ENCODE results near the gene MCEMP1. TPM values are rescaled to one million over a fixed set of nuclear protein-coding genes. Genes with fewer than 3 reads are reported as not detected.
A peak's percentile ranks its signal among the peaks of the same experiment; 100 is the strongest.

Gene MCEMP1
- total and polyA plus RNA-seq, 2 of the 13 experiments (the other 11 are each of a cell fraction or from before 2014, with no cell fraction given), result not detected

DNA sequence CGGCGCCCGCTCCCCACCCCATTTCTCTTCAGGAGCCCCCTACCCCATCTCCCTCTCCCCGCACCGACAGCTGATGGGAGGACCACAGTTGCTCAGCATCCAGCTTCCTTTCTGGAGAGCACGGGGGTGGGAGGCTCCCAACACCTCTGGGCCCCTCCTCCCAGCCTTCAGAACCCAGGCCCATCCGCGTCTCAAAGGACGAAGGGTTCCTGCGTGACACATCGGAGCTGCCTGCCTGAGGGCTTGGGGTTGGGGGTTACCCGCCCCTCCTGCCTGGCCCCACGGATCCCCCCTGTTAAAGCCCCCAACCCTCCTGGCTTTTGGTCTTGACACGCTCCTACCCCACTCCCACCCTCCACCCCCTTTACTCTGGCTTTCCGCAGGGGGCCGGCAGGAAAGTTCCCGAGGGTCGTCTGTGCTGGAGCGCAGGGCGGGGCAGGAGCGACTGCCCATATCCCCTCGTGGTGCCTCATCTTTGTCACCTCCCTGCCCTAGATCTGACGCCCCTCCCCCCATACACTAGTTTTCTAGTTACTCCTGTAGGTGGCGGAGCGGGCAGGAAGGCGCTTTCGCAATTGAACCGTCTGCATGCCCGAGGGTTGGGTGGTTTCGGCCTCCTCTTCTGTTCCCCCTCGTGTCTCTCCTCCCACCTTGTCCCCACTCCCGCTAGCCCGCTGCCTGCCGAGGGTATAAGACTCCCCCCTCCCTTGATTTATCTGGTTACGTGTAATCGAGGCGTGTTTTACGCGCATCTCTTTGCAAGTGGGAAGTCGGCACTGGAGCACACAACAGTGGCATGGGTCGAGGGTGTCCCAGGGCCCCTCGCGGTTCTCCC lies 4.7 kb downstream of the MCEMP1 start:
- ATAC-seq (peak; percentile 45), FAIRE-seq (peak; percentile 32), DNase-seq (ENCODE audit: low spot score) (peak; percentile 77)
- Histone ChIP-seq H3K9me3 (ENCODE audit: low read length) (no peaks in the 10 kb centered on the region), H3K27me3 (ENCODE audit: control insufficient read depth in 1 of 2, insufficient read depth in 2 of 2, low read length in 2 of 2) (peaks cover 2 to 13% of the 10 kb centered on the region in 2 experiments; a peak in 2 of 5 replicates), H3K4me3 (replicated peaks in 1 of 3; ENCODE audit: insufficient read depth in 1 of 3, low read depth in 2 of 3, low read length in 3 of 3) (peak overlapping the region; percentile 85 to 99 (median 97)), H3K4me2 (ENCODE audit: low read depth, low read length) (peak overlapping the region; percentile 80), H4K20me1 (ENCODE audit: insufficient read depth, low read length) (no peaks in the 10 kb centered on the region), H3K9ac (ENCODE audit: insufficient read depth, low read depth, low read length) (peak overlapping the region; percentile 88), H3K27ac (ENCODE audit: extremely low read length, insufficient read depth, low read length) (peak overlapping the region; percentile 57), H3K4me1 (ENCODE audit: insufficient read depth, low read length) (peaks cover 36% of the 10 kb centered on the region), H2AFZ (ENCODE audit: low read length) (no peak overlapping the region), H3K79me2 (ENCODE audit: insufficient read depth, low read length) (peaks cover 5% of the 10 kb centered on the region), H3K36me3 (replicated peaks in 1 of 2; ENCODE audit: control insufficient read depth in 1 of 2, insufficient read depth in 2 of 2, low read length in 2 of 2) (0 out of 5 replicates have a peak, but pooled peaks cover 0 to 2% of the 10 kb centered on the region in 2 experiments)
- no TSS peak for BruUV-seq (replicated peaks)
- in situ Hi-C loops (cut with HindIII; ENCODE audit: extremely low pct_ligation_motif_present, low pct_unique_long_range_greater_than_20kb) (loop anchor here (5.0 to 10.0 kb wide), 2 partner anchors 113 to 119 kb away; no protein-coding TSS in a partner anchor), intact Hi-C loops (cut with micrococcal nuclease; ENCODE audit: unreplicated experiment) (loop anchor here (1.0 to 2.0 kb wide), 2 partner anchors 29 to 117 kb away; no protein-coding TSS in a partner anchor)
- ChIA-PET CTCF (ENCODE audit: low intra/inter-chr PET ratio, low total read pairs) (interaction anchor here (2.8 to 3.1 kb wide), 2 partner anchors 30 to 113 kb away, joined by 13 to 34 read pairs; no protein-coding TSS in a partner anchor), POLR2A (interaction anchor here (1.2 kb wide), 1 partner anchor 44 kb away, joined by 4 read pairs; no protein-coding TSS in a partner anchor)
- WGBS (ENCODE audit: low lambda C conversion rate), result 41% methylated on average over 33 of the region's 43 CpGs
- no peak for TF ChIP-seq ZNF790 (CRISPR knock-in tag; IDR thresholded peaks at IDR 0.05; ENCODE audit: borderline replicate concordance)
- no peak for TF ChIP-seq SRSF9 (IDR thresholded peaks at IDR 0.05; ENCODE audit: borderline replicate concordance, insufficient read depth, low read depth, low read length, poor library complexity, severe bottlenecking)
- TF ChIP-seq, protein P1, sequence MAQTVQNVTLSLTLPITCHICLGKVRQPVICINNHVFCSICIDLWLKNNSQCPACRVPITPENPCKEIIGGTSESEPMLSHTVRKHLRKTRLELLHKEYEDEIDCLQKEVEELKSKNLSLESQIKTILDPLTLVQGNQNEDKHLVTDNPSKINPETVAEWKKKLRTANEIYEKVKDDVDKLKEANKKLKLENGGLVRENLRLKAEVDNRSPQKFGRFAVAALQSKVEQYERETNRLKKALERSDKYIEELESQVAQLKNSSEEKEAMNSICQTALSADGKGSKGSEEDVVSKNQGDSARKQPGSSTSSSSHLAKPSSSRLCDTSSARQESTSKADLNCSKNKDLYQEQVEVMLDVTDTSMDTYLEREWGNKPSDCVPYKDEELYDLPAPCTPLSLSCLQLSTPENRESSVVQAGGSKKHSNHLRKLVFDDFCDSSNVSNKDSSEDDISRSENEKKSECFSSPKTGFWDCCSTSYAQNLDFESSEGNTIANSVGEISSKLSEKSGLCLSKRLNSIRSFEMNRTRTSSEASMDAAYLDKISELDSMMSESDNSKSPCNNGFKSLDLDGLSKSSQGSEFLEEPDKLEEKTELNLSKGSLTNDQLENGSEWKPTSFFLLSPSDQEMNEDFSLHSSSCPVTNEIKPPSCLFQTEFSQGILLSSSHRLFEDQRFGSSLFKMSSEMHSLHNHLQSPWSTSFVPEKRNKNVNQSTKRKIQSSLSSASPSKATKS (CRISPR knock-in tag; IDR thresholded peaks at IDR 0.05), result no peak
- TF ChIP-seq, protein P2, sequence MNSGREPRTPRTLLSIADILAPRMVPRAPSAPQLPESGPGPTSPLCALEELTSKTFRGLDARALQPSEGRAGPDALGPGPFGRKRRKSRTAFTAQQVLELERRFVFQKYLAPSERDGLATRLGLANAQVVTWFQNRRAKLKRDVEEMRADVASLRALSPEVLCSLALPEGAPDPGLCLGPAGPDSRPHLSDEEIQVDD (CRISPR knock-in tag; IDR thresholded peaks at IDR 0.05; ENCODE audit: borderline replicate concordance), result no peak
- peak; percentile 35; the same call in 1 of the 2 replicates for TF ChIP-seq GATAD2A (CRISPR knock-in tag; IDR thresholded peaks at IDR 0.05)
- no peak for TF ChIP-seq TEAD2 (CRISPR knock-in tag; IDR thresholded peaks at IDR 0.05)
- no peak for TF ChIP-seq ZNF160 (CRISPR knock-in tag; IDR thresholded peaks at IDR 0.05)
- TF ChIP-seq HDAC1 (CRISPR knock-in tag; IDR thresholded peaks at IDR 0.05), result 0 out of 2 replicates have a peak, but pooled peaks have one; percentile 35
- TF ChIP-seq ZBTB20 (CRISPR knock-in tag; IDR thresholded peaks at IDR 0.05; ENCODE audit: borderline replicate concordance, low read depth), result no peak
- no peak for TF ChIP-seq ZNF180 (CRISPR knock-in tag; IDR thresholded peaks at IDR 0.05; ENCODE audit: borderline replicate concordance, low read depth)
- no peak for TF ChIP-seq ZNF777 (CRISPR knock-in tag; IDR thresholded peaks at IDR 0.05)
- no peak for TF ChIP-seq ZBTB10 (CRISPR knock-in tag; IDR thresholded peaks at IDR 0.05; ENCODE audit: borderline replicate concordance)
- TF ChIP-seq ZNF616 (CRISPR knock-in tag; IDR thresholded peaks at IDR 0.05; ENCODE audit: low read depth), result no peak
- TF ChIP-seq, protein P3, sequence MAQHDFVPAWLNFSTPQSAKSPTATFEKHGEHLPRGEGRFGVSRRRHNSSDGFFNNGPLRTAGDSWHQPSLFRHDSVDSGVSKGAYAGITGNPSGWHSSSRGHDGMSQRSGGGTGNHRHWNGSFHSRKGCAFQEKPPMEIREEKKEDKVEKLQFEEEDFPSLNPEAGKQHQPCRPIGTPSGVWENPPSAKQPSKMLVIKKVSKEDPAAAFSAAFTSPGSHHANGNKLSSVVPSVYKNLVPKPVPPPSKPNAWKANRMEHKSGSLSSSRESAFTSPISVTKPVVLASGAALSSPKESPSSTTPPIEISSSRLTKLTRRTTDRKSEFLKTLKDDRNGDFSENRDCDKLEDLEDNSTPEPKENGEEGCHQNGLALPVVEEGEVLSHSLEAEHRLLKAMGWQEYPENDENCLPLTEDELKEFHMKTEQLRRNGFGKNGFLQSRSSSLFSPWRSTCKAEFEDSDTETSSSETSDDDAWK (CRISPR knock-in tag; IDR thresholded peaks at IDR 0.05), result no peak

All from HepG2 (cell line).